Measurements from ENCODE around the gene GRK5.
"Not testable (repeated sequence)": the region's sequence is repeated elsewhere in the genome, so short reads cannot be mapped to it uniquely, and the experiment has no call there.

The GRK5 gene

GRCh38 chr10:119225083-119225658 lies 17.8 kb downstream of the GRK5 start:
- DNase-seq: no peak

- DNase-seq: no peak
Observed at GRCh38 chr10:119227825-119228224, 20.5 kb downstream of the GRK5 start.

- no peak for DNase-seq
Observed at GRCh38 chr10:119231654-119232053, 24.3 kb downstream of the GRK5 start.

GRCh38 chr10:119232439-119232838 lies 25.1 kb downstream of the GRK5 start:
- DNase-seq: not testable (repeated sequence)

- peak; percentile 18 for DNase-seq
Observed at GRCh38 chr10:119233123-119233820, 25.9 kb downstream of the GRK5 start.

GRCh38 chr10:119233821-119234220 lies 26.4 kb downstream of the GRK5 start:
- DNase-seq: no peak

GRCh38 chr10:119235356-119235755 lies 28.0 kb downstream of the GRK5 start:
- DNase-seq: no peak

- DNase-seq: no peak
Observed at GRCh38 chr10:119237722-119238436, 30.5 kb downstream of the GRK5 start.

- no peak for DNase-seq
Observed at GRCh38 chr10:119238577-119238976, 31.2 kb downstream of the GRK5 start.

GRCh38 chr10:119239015-119239414 lies 31.6 kb downstream of the GRK5 start:
- not testable (repeated sequence) for DNase-seq

- DNase-seq: not testable (repeated sequence)
Observed at GRCh38 chr10:119239630-119240029, 32.3 kb downstream of the GRK5 start.

- no peak for DNase-seq
Observed at GRCh38 chr10:119241066-119241465, 33.7 kb downstream of the GRK5 start.

- DNase-seq: no peak
Observed at GRCh38 chr10:119242186-119242585, 34.8 kb downstream of the GRK5 start.

GRCh38 chr10:119243488-119243887 lies 36.1 kb downstream of the GRK5 start:
- DNase-seq: no peak

GRCh38 chr10:119243967-119244366 lies 36.6 kb downstream of the GRK5 start:
- no peak for DNase-seq

- no peak for DNase-seq
Observed at GRCh38 chr10:119245272-119245671, 37.9 kb downstream of the GRK5 start.

GRCh38 chr10:119246862-119247549 lies 39.6 kb downstream of the GRK5 start:
- DNase-seq: no peak

GRCh38 chr10:119247550-119247894 lies 40.2 kb downstream of the GRK5 start:
- no peak for DNase-seq

- no peak for DNase-seq
Observed at GRCh38 chr10:119248184-119248583, 40.8 kb downstream of the GRK5 start.

- no peak for DNase-seq
Observed at GRCh38 chr10:119248681-119249080, 41.3 kb downstream of the GRK5 start.

GRCh38 chr10:119250641-119251314 lies 43.4 kb downstream of the GRK5 start:
- DNase-seq: peak; percentile 56

- no peak for DNase-seq
Observed at GRCh38 chr10:119251315-119251708, 43.9 kb downstream of the GRK5 start.

- DNase-seq: no peak
Observed at GRCh38 chr10:119252051-119252465, 44.7 kb downstream of the GRK5 start.
